ENCODE data around the gene C1RL. TPM values are rescaled to one million over a fixed set of nuclear protein-coding genes. Genes with fewer than 3 reads are reported as not detected.
"Not testable (repeated sequence)": the region's sequence is repeated elsewhere in the genome, so short reads cannot be mapped to it uniquely, and the experiment has no call there.

The C1RL gene
- total RNA-seq, 2 experiments from 2014 or later = 11.1 to 11.5 TPM

DNA sequence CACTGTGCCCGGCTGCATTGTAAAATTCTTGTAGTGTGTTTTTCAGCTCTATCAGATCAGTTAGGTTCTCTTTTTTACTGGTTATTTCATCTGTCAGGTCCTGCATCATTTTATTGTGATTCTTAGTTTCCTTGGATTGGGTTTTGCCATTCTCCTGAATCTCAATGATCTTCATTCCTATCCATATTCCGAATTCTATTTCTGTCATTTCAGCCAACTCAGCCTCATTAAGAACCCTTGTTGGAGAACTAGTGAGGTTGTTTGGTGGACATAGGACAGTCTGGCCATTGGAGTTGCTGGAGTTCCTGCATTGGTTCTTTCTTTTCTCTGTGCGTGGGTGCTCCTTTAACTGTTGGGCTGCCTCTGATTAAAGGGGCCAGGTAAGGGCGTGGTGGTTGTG is 54.1 kb downstream of the C1RL start:
- CTCF ChIA-PET = no interaction called here

DNA sequence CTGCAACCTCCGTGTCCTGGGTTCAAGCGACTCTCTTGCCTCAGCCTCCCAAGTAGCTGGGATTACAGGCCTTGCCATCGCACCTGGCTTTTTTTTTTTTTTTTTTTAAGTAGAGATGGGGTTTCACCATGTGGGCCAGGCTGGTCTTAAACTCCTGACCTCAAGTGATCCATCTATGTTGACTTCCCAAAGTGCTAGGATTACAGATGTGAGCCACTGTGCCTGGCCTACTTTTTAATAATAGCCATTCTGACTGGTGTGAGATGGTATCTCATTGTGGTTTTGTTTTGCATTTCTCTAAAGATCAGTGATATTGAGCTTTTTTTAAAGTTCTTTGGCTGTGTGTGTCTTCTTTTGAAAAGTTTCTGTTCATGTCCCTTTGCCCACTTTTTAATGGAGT is 59.0 kb downstream of the C1RL start:
- CTCF ChIA-PET, POLR2A ChIA-PET: not testable (repeated sequence)

More for the DNA sequence above, 54.1 kb downstream of the C1RL start:
- POLR2A ChIA-PET = no interaction called here

DNA sequence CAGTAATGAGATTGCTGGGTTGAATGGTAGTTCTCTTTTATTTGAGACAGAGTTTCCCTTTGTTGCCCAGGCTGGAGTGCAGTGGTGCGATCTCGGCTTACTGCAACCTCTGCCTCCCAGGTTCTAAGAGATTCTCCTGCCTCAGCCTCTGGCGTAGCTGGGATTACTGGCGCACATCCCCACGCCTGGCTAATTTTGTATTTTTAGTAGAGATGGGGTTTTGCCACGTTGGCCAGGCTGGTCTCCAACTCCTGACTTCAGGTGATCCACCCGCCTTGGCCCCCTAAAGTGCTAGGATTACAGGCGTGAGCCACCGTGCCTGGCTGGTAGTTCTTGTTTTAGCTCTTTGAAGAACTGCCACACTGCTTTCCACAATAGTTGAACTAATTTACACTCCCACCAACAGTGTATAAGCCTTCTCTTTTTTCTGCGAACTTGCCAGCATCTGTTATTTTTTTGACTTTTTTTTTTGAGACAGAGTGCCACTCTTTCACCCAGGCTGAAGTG is 59.5 kb downstream of the C1RL start:
- CTCF ChIA-PET, POLR2A ChIA-PET: not testable (repeated sequence)

DNA sequence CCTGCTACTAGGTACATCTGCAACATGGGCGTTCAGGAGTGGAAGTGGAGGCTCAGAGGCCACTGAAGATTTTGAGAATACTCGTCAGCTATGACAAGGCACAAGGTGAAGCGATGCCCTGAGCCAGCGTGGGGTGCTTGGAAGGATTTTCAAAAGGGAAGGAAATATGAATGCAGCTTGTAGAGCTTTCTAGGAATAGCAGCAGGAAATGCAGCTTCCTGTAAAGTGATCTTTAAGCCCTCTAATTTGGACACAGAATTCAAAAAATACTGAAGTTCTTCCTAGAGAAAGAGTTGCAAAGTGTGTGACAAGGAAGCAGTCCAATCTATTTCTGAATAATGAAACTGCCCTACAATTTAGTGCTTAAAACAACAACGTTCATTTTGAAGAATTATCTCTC is 61.7 kb downstream of the C1RL start:
- ChIA-PET CTCF (interaction anchor here (1.3 kb wide), 1 partner anchor 29 kb away, joined by 4 read pairs; the partner anchor contains the start of gene LPCAT3), POLR2A (no interaction called here)

DNA sequence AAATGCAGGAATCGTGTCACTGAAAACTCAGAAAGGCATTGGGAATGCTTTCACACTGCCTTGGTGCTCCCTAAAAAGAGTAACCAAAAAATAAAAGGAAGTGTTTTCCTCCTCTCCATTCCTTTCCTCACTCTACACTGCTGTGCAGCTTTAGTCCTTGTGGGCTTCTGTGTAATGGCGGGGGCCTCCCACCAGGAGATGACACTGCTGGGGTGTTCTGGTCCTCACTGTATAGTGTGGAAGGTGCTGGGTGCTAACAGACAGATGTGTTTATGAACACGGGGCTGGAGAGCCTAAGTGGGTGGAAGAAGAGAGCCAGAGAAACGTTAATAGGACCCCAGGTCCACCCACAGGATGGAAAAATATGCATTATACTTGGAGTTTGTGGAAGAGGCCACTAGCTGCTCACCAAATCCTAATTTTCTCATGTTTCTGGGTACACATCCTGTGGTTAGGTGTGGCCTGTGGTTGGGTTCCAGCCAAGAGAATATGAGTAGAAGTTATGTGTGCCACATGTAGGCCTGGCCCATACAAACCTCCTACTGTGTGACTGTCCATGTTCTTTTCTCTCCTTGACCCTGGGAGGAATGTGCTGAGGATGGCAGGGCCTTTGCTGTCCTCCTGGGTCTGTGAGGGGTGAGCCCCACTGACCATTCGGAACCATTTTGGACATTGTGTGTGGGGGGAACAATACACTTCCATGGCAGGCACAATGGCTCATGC is 62.5 kb downstream of the C1RL start:
- POLR2A ChIA-PET = no interaction called here
- CTCF ChIA-PET = interaction anchor here (1.3 kb wide), 1 partner anchor 28 kb away, joined by 4 read pairs; the partner anchor contains the start of gene LPCAT3

DNA sequence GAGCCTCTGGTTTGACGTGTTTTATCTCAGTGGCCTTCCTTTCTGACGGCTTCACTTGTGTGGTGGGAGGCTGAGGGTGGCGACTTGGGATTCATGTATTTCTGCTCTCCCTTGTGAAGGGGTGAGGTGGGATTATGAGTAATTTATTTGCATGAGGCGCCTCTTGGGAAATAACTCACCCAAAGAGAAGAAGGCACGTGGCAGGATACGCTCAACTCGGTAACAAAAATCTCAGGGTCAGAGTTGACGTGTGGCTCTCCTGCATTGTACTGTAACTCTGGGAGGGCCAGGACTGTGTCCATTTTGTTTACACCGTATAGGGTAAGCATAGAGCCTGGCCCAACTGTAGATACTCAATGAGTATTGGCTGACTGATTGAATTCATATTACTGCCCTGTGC is 63.1 kb downstream of the C1RL start:
- ChIA-PET POLR2A (no interaction called here), CTCF (no interaction called here)

Other genes with a start within 250 kb of the C1RL start
- gene TPI1, start 241.7 kb downstream of the C1RL start, total RNA-seq = 1,000 to 10,000 TPM; 1,928 to 1,984 TPM
- 1 to 10 TPM; 3.3 to 4.6 TPM for gene SPSB2, start 235.9 kb downstream of the C1RL start, total RNA-seq
- 1 to 10 TPM; 3.1 to 6.0 TPM for gene LRRC23, start 204.4 kb downstream of the C1RL start, total RNA-seq
- 100 to 1,000 TPM; 171 to 175 TPM for gene ENO2, start 194.6 kb downstream of the C1RL start, total RNA-seq
- 10 to 100 TPM; 44.1 to 44.3 TPM for gene ATN1, start 181.3 kb downstream of the C1RL start, total RNA-seq
- gene RNU7-1, start 165.4 kb downstream of the C1RL start, total RNA-seq = not detected
- 100 to 1,000 TPM; 234 to 239 TPM for gene C12orf57, start 165.2 kb downstream of the C1RL start, total RNA-seq
- gene PTPN6, start 157.9 kb downstream of the C1RL start, total RNA-seq = 100 to 1,000 TPM; 436 to 441 TPM
- gene PHB2, start 138.6 kb downstream of the C1RL start, total RNA-seq = 100 to 1,000 TPM; 509 to 511 TPM
- 100 to 1,000 TPM; 152 to 162 TPM for gene EMG1, start 138.3 kb downstream of the C1RL start, total RNA-seq
- gene LPCAT3, start 90.7 kb downstream of the C1RL start, total RNA-seq = 10 to 100 TPM; 26.1 TPM
- 1 to 10 TPM in 1 of 2 experiments, under 1 TPM in 1; 0.65 to 1.0 TPM for gene C1S, start 48.5 kb downstream of the C1RL start, total RNA-seq
- 1 to 10 TPM in 1 of 2 experiments, under 1 TPM in 1; 0.84 to 1.2 TPM for gene C1R, start 16.8 kb downstream of the C1RL start, total RNA-seq
- under 1 TPM in 1 of 2 experiments, not detected in 1; 0.19 TPM for gene RBP5, start 19.7 kb upstream of the C1RL start, total RNA-seq
- gene CLSTN3, start 21.2 kb upstream of the C1RL start, total RNA-seq = 10 to 100 TPM; 19.0 to 19.5 TPM
- gene PEX5, start 80.5 kb upstream of the C1RL start, total RNA-seq = 10 to 100 TPM; 36.9 to 37.5 TPM
- gene ACSM4, start 194.9 kb upstream of the C1RL start, total RNA-seq = not detected

All from activated CD8-positive, alpha-beta memory T cell treated with anti-CD3 and anti-CD28 coated beads for 36 hours (primary cell).